ENCODE results near the gene GRB10.

The GRB10 gene

GRCh38 chr7:50651271-50651989 lies 131.3 kb downstream of the GRB10 start:
- no peak for DNase-seq

GRCh38 chr7:50650057-50650664 lies 132.5 kb downstream of the GRB10 start:
- peak; percentile 37 for DNase-seq

- peak; percentile 24 for DNase-seq
Measured at GRCh38 chr7:50649259-50649885, 133.3 kb downstream of the GRB10 start.

GRCh38 chr7:50648570-50649169 lies 134.0 kb downstream of the GRB10 start:
- DNase-seq: peak; percentile 46

- DNase-seq: peak; percentile 26
Measured at GRCh38 chr7:50648076-50648475, 134.6 kb downstream of the GRB10 start.

GRCh38 chr7:50647286-50647980 lies 135.3 kb downstream of the GRB10 start:
- peak; percentile 26 for DNase-seq

- DNase-seq: no peak
Measured at GRCh38 chr7:50646069-50646468, 136.6 kb downstream of the GRB10 start.

- DNase-seq: peak; percentile 19
Measured at GRCh38 chr7:50645186-50645585, 137.5 kb downstream of the GRB10 start.

GRCh38 chr7:50644586-50644985 lies 138.1 kb downstream of the GRB10 start:
- peak; percentile 30 for DNase-seq

GRCh38 chr7:50644114-50644513 lies 138.6 kb downstream of the GRB10 start:
- peak; percentile 38 for DNase-seq

GRCh38 chr7:50641442-50642405 lies 141.0 kb downstream of the GRB10 start:
- peak; percentile 42 for DNase-seq

- peak; percentile 41 for DNase-seq
Measured at GRCh38 chr7:50640779-50641178, 141.9 kb downstream of the GRB10 start.

- DNase-seq: peak; percentile 28
Measured at GRCh38 chr7:50640256-50640655, 142.4 kb downstream of the GRB10 start.

- no peak for DNase-seq
Measured at GRCh38 chr7:50637725-50638643, 144.7 kb downstream of the GRB10 start.

- no peak for DNase-seq
Measured at GRCh38 chr7:50634378-50634777, 148.3 kb downstream of the GRB10 start.

GRCh38 chr7:50633414-50633710 lies 149.3 kb downstream of the GRB10 start:
- no peak for DNase-seq

GRCh38 chr7:50632561-50633413 lies 149.9 kb downstream of the GRB10 start:
- peak; percentile 80 for DNase-seq

- no peak for DNase-seq
Measured at GRCh38 chr7:50631639-50632038, 151.1 kb downstream of the GRB10 start.

GRCh38 chr7:50631100-50631499 lies 151.6 kb downstream of the GRB10 start:
- DNase-seq: no peak

All from activated CD8-positive, alpha-beta memory T cell treated with anti-CD3 and anti-CD28 coated beads for 24 hours (primary cell).